Heart right ventricle (tissue), 16 donors: ENCODE data around the gene INO80C. TPM values are rescaled to one million over a fixed set of nuclear protein-coding genes. Genes with fewer than 3 reads are reported as not detected.

Source experiments
- ATAC-seq, 8 donors: fragments of 200-7000 bp; cut with Tn5 transposase; one replicate each; pipeline ENCODE4 v1.9.1; 2020; ENCODE audit warnings: mild to moderate bottlenecking in 8 of 8, moderate library complexity in 8 of 8, moderate number of reproducible peaks in 1 of 8
- DNase-seq, 2 donors: peaks; one replicate each; pipeline ENCODE4 v3.0.0-alpha.2; 2020
- H3K27ac ChIP-seq, 10 donors: fragments of 200-600 bp; sonication (generic) in 2 of 10; one replicate each; pipeline versions ENCODE4 v1.5.0 to v1.8.0; 2020 to 2022; ENCODE audit warnings: mild to moderate bottlenecking in 3 of 10
- H3K27me3 ChIP-seq, 7 donors: fragments of 200-600 bp; one replicate each; pipeline ENCODE4 v1.8.0; 2021 to 2022; ENCODE audit warnings: mild to moderate bottlenecking in 2 of 7
- H3K36me3 ChIP-seq, 9 donors: fragments of 200-600 bp; sonication (generic) in 1 of 9; one replicate each; pipeline versions ENCODE4 v1.5.0 to v1.8.0; 2020 to 2022; ENCODE audit warnings: mild to moderate bottlenecking in 2 of 9
- H3K4me1 ChIP-seq, 9 donors: fragments of 200-600 bp; sonication (generic) in 1 of 9; one replicate each; pipeline versions ENCODE4 v1.5.0 to v1.8.0; 2020 to 2022; ENCODE audit warnings: mild to moderate bottlenecking in 4 of 9
- H3K4me3 ChIP-seq, 10 donors: fragments of 200-600 bp; sonication (generic) in 2 of 10; one replicate each; pipeline versions ENCODE4 v1.5.0 to v1.8.0; 2020 to 2022; ENCODE audit warnings: mild to moderate bottlenecking in 7 of 10, moderate library complexity in 2 of 10
- H3K9me3 ChIP-seq, 11 donors: fragments of 200-600 bp in 10 of 11; sonication (generic) in 2 of 11; one replicate each; pipeline versions ENCODE4 v1.5.0 to v1.8.0; 2013 to 2022; ENCODE audit warnings: mild to moderate bottlenecking in 2 of 11, control low read depth in 1 of 11, moderate library complexity in 1 of 11
- WGBS, 2 donors: extraction: QIAGEN DNeasy Blood & Tissue Kit; methylation state at CpG; one replicate each; pipeline ENCODE4 v1.1.7; 2013; ENCODE audit warnings: inconsistent platforms in 1 of 2; 5-methylcytosine and 5-hydroxymethylcytosine counted together
- intact Hi-C, 10 donors: fragments of 100-400 bp; cut with DNase I; formaldehyde crosslinking; loops; one replicate each; pipeline versions ENCODE4 v1.11.1 to v1.14.2; 2022
- polyA plus RNA-seq, 2 donors: library from polyadenylated mRNA; stranded (reverse); fragments of 200-250 nt; gene quantifications; one replicate each; pipeline ENCODE4 v1.2.3, GENCODE V29; 2013
- total RNA-seq, 10 donors: library from RNA; stranded (reverse); fragmentation: NEBNext Ultra II Directional in 3 of 10; extraction: Animal tissue kit (Norgen Biotek cat#: 25700) in 3 of 10; gene quantifications; one replicate each; pipeline versions ENCODE4 v1.2.1 to v1.2.4, GENCODE V29; 2021 to 2023
- TF ChIP-seq, protein P1 (sequence below), 9 donors: fragments of 200-600 bp; sonication (generic) in 2 of 9; IDR thresholded peaks; one replicate each; pipeline versions ENCODE4 v1.5.0 to v1.8.0; 2021 to 2022; ENCODE audit warnings: antibody characterized with exemption in 9 of 9, mild to moderate bottlenecking in 5 of 9, moderate library complexity in 1 of 9
- donor health status: Arrhythmogenic right ventricular cardiomyopathy.
- donor health status: ischemic (EF 13 %, LVEDD 7.1; RV severe dilation, severe dysfunction).
- donor health status: healthy with polysubstance abuse.
- donor health status: DM: no; HTN: yes; CAD: no.
- donor health status: DM: no; HTN: no; CAD: no.
- donor health status: ischemic (EF 25% LVEDD 6.9; RV normal size, moderate dysfunction).
- donor health status: ischemic (EF 25% LVEDD 5.7; RV mildly dilated, moderate dysfunction).
- donor health status: healthy.
- donor health status: DM: yes; HTN: yes; CAD: no.
- donor health status: Ischemic cardiomyopathy.
- donor health status: ischemic (EF 35%, LVEDD 5.7; RV mildly dilated, moderate dysfunction).
- donor health status: nonischemic (EF 11% LVEDD 7.7; RV severe dilation, severe dysfunction).
- donor health status: DM: yes; HTN: yes; CAD: no.
- donor health status: PGD.
- donor health status: ischemic (EF 29% LVEDD 5.4; RV normal size, mild dysfunction).
- donor health status: nonischemic (EF 23%, LVEDD 6.1; RV moderate dilation, normal function).

Gene INO80C
- total and polyA plus RNA-seq, 12 donors = 17.3 to 28.4 (median 25.2) TPM

DNA sequence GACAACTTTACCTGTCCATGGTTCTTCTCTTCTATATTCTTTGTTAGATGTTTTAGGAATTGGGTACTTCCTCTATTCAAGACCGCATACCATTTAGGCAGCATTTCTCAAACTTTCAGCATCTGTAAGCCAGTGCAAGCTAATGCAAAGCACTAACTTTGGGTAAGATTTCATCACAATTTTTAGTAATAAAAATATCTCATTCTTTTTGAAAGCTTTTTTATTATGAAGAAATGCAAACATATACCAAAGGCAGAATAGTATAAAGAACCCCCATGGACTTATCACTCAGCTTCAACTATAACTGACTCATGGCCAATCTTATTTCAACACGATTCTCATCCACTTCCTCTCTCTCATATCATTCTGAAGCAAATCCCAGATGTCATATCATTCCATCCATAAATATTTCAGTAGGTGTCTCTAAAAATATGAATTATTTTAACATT, 32.9 kb downstream of the INO80C start:
- H3K27ac ChIP-seq = peak overlapping the region in 4 of 10 donors; percentile 45 to 76 (median 66)
- TF ChIP-seq, protein P1, sequence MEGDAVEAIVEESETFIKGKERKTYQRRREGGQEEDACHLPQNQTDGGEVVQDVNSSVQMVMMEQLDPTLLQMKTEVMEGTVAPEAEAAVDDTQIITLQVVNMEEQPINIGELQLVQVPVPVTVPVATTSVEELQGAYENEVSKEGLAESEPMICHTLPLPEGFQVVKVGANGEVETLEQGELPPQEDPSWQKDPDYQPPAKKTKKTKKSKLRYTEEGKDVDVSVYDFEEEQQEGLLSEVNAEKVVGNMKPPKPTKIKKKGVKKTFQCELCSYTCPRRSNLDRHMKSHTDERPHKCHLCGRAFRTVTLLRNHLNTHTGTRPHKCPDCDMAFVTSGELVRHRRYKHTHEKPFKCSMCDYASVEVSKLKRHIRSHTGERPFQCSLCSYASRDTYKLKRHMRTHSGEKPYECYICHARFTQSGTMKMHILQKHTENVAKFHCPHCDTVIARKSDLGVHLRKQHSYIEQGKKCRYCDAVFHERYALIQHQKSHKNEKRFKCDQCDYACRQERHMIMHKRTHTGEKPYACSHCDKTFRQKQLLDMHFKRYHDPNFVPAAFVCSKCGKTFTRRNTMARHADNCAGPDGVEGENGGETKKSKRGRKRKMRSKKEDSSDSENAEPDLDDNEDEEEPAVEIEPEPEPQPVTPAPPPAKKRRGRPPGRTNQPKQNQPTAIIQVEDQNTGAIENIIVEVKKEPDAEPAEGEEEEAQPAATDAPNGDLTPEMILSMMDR (IDR thresholded peaks at IDR 0.05) = no peak
- H3K4me1 ChIP-seq = peaks cover 5 to 73% (median 43%) of the 10 kb centered on the region in 9 donors
- peak overlapping the region in 1 of 10 donors; percentile 38 for H3K4me3 ChIP-seq
- H3K36me3 ChIP-seq = peaks cover 0 to 9% (median 0%) of the 10 kb centered on the region in 9 donors
- no peaks in the 10 kb centered on the region for H3K9me3 ChIP-seq
- no peaks in the 10 kb centered on the region for H3K27me3 ChIP-seq
- intact Hi-C loops = loop anchor here in 1 of 10 donors (5.0 kb wide), 1 partner anchor 32 kb away; the partner anchor contains the start of gene INO80C
- ATAC-seq (no peak), DNase-seq (no peak)
- 63 to 65% methylated on average over 2 of the region's 2 CpGs for WGBS, 2 donors

DNA sequence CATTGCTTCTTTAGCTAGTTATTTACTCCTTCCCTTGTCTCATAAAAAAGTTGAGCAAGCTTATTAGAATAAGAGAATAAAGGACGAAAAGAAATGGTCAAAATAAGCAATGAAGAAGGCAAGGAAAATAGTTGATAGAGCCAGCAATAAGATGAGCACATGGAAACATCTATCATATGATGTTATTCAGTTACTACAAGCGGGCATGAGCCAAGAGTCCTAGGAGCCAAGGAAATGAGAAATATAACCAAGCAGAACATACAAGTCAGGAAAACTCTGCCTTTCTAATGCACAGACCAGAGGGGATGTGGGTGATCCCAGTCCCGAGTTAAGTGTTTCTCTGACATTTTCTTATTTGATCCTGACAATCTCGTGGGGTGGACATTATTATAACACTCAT, 33.9 kb downstream of the INO80C start:
- H3K27me3 ChIP-seq = no peaks in the 10 kb centered on the region
- peaks cover 0 to 8% (median 0%) of the 10 kb centered on the region in 9 donors for H3K36me3 ChIP-seq
- no peak for DNase-seq
- 81 to 84% methylated on average over 4 of the region's 4 CpGs for WGBS, 2 donors
- peak overlapping the region in 1 of 10 donors; percentile 38 for H3K4me3 ChIP-seq
- TF ChIP-seq, protein P1 (IDR thresholded peaks at IDR 0.05) = no peak
- peak overlapping the region in 7 of 10 donors; percentile 37 to 76 (median 56) for H3K27ac ChIP-seq
- intact Hi-C loops = loop anchor here in 1 of 10 donors (5.0 kb wide), 1 partner anchor 33 kb away; the partner anchor contains the start of gene INO80C
- H3K9me3 ChIP-seq = no peaks in the 10 kb centered on the region
- H3K4me1 ChIP-seq = peaks cover 9 to 84% (median 53%) of the 10 kb centered on the region in 9 donors
- no peak for ATAC-seq

GRCh38 chr18:35463050-35463449, 34.7 kb downstream of the INO80C start:
- peak; percentile 3 to 75 (median 56) for ATAC-seq
- Histone ChIP-seq H3K27me3 (no peaks in the 10 kb centered on the region), H3K4me3 (no peak overlapping the region), H3K4me1 (peaks cover 12 to 91% (median 61%) of the 10 kb centered on the region in 9 donors), H3K36me3 (peaks cover 0 to under 1% (median 0%) of the 10 kb centered on the region in 9 donors), H3K27ac (peak overlapping the region in 8 of 10 donors; percentile 20 to 76 (median 58)), H3K9me3 (no peaks in the 10 kb centered on the region)
- TF ChIP-seq, protein P1 (IDR thresholded peaks at IDR 0.05) = no peak
- intact Hi-C loops = loop anchor here in 1 of 10 donors (5.0 kb wide), 1 partner anchor 34 kb away; the partner anchor contains the start of gene INO80C
- peak in 1 of 2 donors; percentile 57 for DNase-seq
- WGBS, 2 donors = 41 to 52% methylated on average over 5 of the region's 5 CpGs

DNA sequence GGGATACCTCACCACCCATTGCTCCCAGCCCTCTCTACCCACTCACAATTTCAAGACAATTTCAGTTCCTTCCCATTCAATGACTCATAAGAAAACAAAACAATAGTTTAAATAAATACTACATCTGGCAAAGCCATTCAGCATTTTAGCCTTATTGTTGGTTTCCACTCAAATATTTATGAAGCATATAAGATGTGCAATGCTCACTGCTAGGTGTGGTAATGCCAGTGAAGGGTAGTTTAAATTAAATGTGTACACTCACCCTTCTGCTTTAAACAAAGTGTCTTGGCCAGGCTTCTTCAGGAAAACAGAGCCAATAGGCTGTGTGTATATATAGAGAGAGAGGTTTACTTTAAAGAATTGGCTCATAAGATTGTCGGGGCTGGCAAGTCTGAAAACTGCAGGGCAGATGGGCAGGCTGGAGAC, 37.0 kb downstream of the INO80C start:
- Histone ChIP-seq H3K27me3 (no peaks in the 10 kb centered on the region), H3K36me3 (no peaks in the 10 kb centered on the region), H3K9me3 (no peaks in the 10 kb centered on the region), H3K4me1 (peaks cover 12 to 74% (median 58%) of the 10 kb centered on the region in 9 donors), H3K27ac (peak overlapping the region in 8 of 10 donors; percentile 26 to 76 (median 52)), H3K4me3 (no peak overlapping the region)
- no peak for DNase-seq
- intact Hi-C loops = loop anchor here in 1 of 10 donors (5.0 kb wide), 1 partner anchor 37 kb away; the partner anchor contains the start of gene INO80C
- TF ChIP-seq, protein P1 (IDR thresholded peaks at IDR 0.05) = no peak
- ATAC-seq = peak in 1 of 8 donors; percentile 38
- WGBS, 2 donors = 68 to 70% methylated on average over 1 of the region's 1 CpG
